Upper lobe of right lung (tissue), 1 donor: ENCODE data around the gene WNK4. TPM values are rescaled to one million over a fixed set of nuclear protein-coding genes. Genes with fewer than 3 reads are reported as not detected.
A peak's percentile ranks its signal among the peaks of the same experiment; 100 is the strongest.

ENCODE experiments used
- ATAC-seq: fragments of 200-7000 bp; cut with Tn5 transposase; one replicate; pipeline ENCODE4 v1.9.1; 2020; ENCODE audit warnings: mild to moderate bottlenecking, moderate library complexity
- DNase-seq: peaks from one replicate; pipeline ENCODE4 v3.0.0-alpha.2; 2020
- H3K27ac ChIP-seq: fragments of 200-600 bp; one replicate; pipeline ENCODE4 v1.8.0; 2022
- H3K27me3 ChIP-seq: fragments of 200-600 bp; one replicate; pipeline ENCODE4 v1.8.0; 2022; ENCODE audit warnings: mild to moderate bottlenecking
- H3K36me3 ChIP-seq: fragments of 200-600 bp; one replicate; pipeline ENCODE4 v1.8.0; 2022
- H3K4me1 ChIP-seq: fragments of 200-600 bp; one replicate; pipeline ENCODE4 v1.8.0; 2022
- H3K4me3 ChIP-seq: fragments of 200-600 bp; one replicate; pipeline ENCODE4 v1.8.0; 2022; ENCODE audit warnings: mild to moderate bottlenecking
- H3K9me3 ChIP-seq: fragments of 200-600 bp; one replicate; pipeline ENCODE4 v1.8.0; 2022
- CTCF ChIP-seq: fragments of 200-600 bp; IDR thresholded peaks from one replicate; pipeline ENCODE4 v1.8.0; 2022; ENCODE audit warnings: antibody characterized with exemption
- intact Hi-C: fragments of 100-400 bp; cut with DNase I; formaldehyde crosslinking; loops from one replicate; pipeline ENCODE4 v1.11.0; 2022
- total RNA-seq: library from RNA; stranded (reverse); fragmentation: NEBNext Ultra II Directional; extraction: Animal tissue kit (Norgen Biotek cat#: 25700); gene quantifications from one replicate; pipeline ENCODE4 v1.2.1, GENCODE V29; 2021
- donor health status: DM: no; HTN: yes; CAD: no; lungs with severe emphysema.

Gene WNK4
- total RNA-seq, 1 donor from 2014 or later: 0.38 TPM

GRCh38 chr17:42754782-42755181, 25.6 kb upstream of the WNK4 start:
- TF ChIP-seq CTCF: no peak
- ATAC-seq (peak; percentile 26), DNase-seq (no peak)
- Histone ChIP-seq H3K9me3 (no peaks in the 10 kb centered on the region), H3K27ac (no peak overlapping the region), H3K4me3 (no peak overlapping the region), H3K4me1 (peaks cover 16% of the 10 kb centered on the region), H3K36me3 (no peaks in the 10 kb centered on the region), H3K27me3 (no peaks in the 10 kb centered on the region)
- intact Hi-C loops: no loop called here

GRCh38 chr17:42759982-42760651, 20.3 kb upstream of the WNK4 start:
- Histone ChIP-seq H3K4me3 (peak overlapping the region; percentile 58), H3K27ac (peak overlapping the region; percentile 73)
- no peak for DNase-seq

GRCh38 chr17:42760652-42761581, 19.5 kb upstream of the WNK4 start, which contains the start of gene RAMP2:
Gene RAMP2, plus strand, starts transcription at chr17:42761227. Its CDS starts 35 bp downstream, at chr17:42761262.
- Histone ChIP-seq H3K27ac (peak within 1 kb of the TSS; percentile 73), H3K36me3 (no peaks in the 10 kb centered on the region), H3K4me3 (peak within 1 kb of the TSS; percentile 58), H3K9me3 (no peaks in the 10 kb centered on the region), H3K27me3 (peaks cover 23% of the 10 kb centered on the region), H3K4me1 (peaks cover 6% of the 10 kb centered on the region)
- no peak for TF ChIP-seq CTCF
- peak; percentile 57 for ATAC-seq
- peak; percentile 69 for DNase-seq
- intact Hi-C loops: no loop called here

More at GRCh38 chr17:42759982-42760651, 20.3 kb upstream of the WNK4 start:
- no peak for ATAC-seq
- Histone ChIP-seq H3K36me3 (no peaks in the 10 kb centered on the region), H3K9me3 (no peaks in the 10 kb centered on the region), H3K4me1 (peaks cover 6% of the 10 kb centered on the region), H3K27me3 (peaks cover 17% of the 10 kb centered on the region)
- intact Hi-C loops: no loop called here
- no peak for TF ChIP-seq CTCF

- no peak for TF ChIP-seq CTCF
- H3K36me3 ChIP-seq: no peaks in the 10 kb centered on the region
- ATAC-seq: no peak
- H3K4me3 ChIP-seq: peak overlapping the region; percentile 58
- no peaks in the 10 kb centered on the region for H3K9me3 ChIP-seq
- H3K27ac ChIP-seq: peak overlapping the region; percentile 73
- peaks cover 6% of the 10 kb centered on the region for H3K4me1 ChIP-seq
- intact Hi-C loops: no loop called here
- DNase-seq: no peak
- H3K27me3 ChIP-seq: peaks cover 26% of the 10 kb centered on the region
These were observed 18.8 kb upstream of the WNK4 start for GRCh38 chr17:42761638-42762037.

GRCh38 chr17:42766124-42766523, 14.3 kb upstream of the WNK4 start:
- Histone ChIP-seq H3K27ac (no peak overlapping the region), H3K4me1 (no peaks in the 10 kb centered on the region), H3K27me3 (peaks cover 18% of the 10 kb centered on the region), H3K9me3 (no peaks in the 10 kb centered on the region), H3K4me3 (no peak overlapping the region), H3K36me3 (no peaks in the 10 kb centered on the region)
- no peak for ATAC-seq
- TF ChIP-seq CTCF: no peak
- intact Hi-C loops: no loop called here
- no peak for DNase-seq
